ENCODE measurements around the gene CPT1A.

Gene CPT1A

GRCh38 chr11:68878022-68878421 lies 36.3 kb upstream of the CPT1A start:
- H3K4me3 ChIP-seq (replicated peaks in 1 of 2; ENCODE audit: low read depth in 2 of 2, low read length in 2 of 2) = no peak overlapping the region
- DNase-seq (ENCODE audit: low read depth in 2 of 2) = no peak

GRCh38 chr11:68872216-68873003 lies 30.7 kb upstream of the CPT1A start:
- H3K4me3 ChIP-seq (replicated peaks in 1 of 2; ENCODE audit: low read depth in 2 of 2, low read length in 2 of 2) = no peak overlapping the region
- peak; percentile 18 to 71 for DNase-seq (ENCODE audit: low read depth in 2 of 2)
- no peak for TF ChIP-seq CTCF (IDR thresholded peaks at IDR 0.05; ENCODE audit: low read depth, low read length)

More at GRCh38 chr11:68878022-68878421, 36.3 kb upstream of the CPT1A start:
- TF ChIP-seq CTCF (IDR thresholded peaks at IDR 0.05; ENCODE audit: low read depth, low read length) = no peak

GRCh38 chr11:68870470-68870869 lies 28.8 kb upstream of the CPT1A start:
- H3K4me3 ChIP-seq (replicated peaks in 1 of 2; ENCODE audit: low read depth in 2 of 2, low read length in 2 of 2) = peak overlapping the region; percentile 46 to 60
- peak; percentile 19 to 24 for DNase-seq (ENCODE audit: low read depth in 2 of 2)
- TF ChIP-seq CTCF (IDR thresholded peaks at IDR 0.05; ENCODE audit: low read depth, low read length) = peak; percentile 1

- no peak for DNase-seq (ENCODE audit: low read depth in 2 of 2)
- no peak for TF ChIP-seq CTCF (IDR thresholded peaks at IDR 0.05; ENCODE audit: low read depth, low read length)
- no peak overlapping the region for H3K4me3 ChIP-seq (replicated peaks in 1 of 2; ENCODE audit: low read depth in 2 of 2, low read length in 2 of 2)
These were observed 26.6 kb upstream of the CPT1A start for GRCh38 chr11:68868221-68868835.

GRCh38 chr11:68867066-68867465 lies 25.4 kb upstream of the CPT1A start:
- no peak for DNase-seq (ENCODE audit: low read depth in 2 of 2)
- TF ChIP-seq CTCF (IDR thresholded peaks at IDR 0.05; ENCODE audit: low read depth, low read length) = no peak
- no peak overlapping the region for H3K4me3 ChIP-seq (replicated peaks in 1 of 2; ENCODE audit: low read depth in 2 of 2, low read length in 2 of 2)

- no peak for TF ChIP-seq CTCF (IDR thresholded peaks at IDR 0.05; ENCODE audit: low read depth, low read length)
- no peak overlapping the region for H3K4me3 ChIP-seq (replicated peaks in 1 of 2; ENCODE audit: low read depth in 2 of 2, low read length in 2 of 2)
- no peak for DNase-seq (ENCODE audit: low read depth in 2 of 2)
These were observed 23.5 kb upstream of the CPT1A start for GRCh38 chr11:68865241-68865640.
